Measurements from ENCODE around the gene PKHD1.
"Not testable (repeated sequence)": the region's sequence is repeated elsewhere in the genome, so short reads cannot be mapped to it uniquely, and the experiment has no call there.

DNA sequence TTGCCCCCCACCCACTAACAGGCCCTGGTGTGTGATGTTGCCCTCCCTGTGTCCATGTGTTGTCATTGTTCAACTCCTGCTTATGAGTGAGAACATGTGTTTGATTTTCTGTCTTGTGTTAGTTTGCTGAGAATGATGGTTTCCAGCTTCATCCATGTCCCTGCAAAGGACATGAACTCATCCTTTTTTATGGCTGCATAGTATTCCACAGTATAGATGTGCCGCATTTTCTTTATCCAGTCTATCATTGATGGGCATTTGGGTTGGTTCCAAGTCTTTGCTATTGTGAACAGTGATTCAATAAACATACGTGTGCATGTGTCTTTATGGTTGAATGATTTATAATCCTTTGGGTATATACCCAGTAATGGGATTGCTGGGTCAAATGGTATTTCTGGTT, 169.1 kb downstream of the PKHD1 start:
- TF ChIP-seq, protein P1, sequence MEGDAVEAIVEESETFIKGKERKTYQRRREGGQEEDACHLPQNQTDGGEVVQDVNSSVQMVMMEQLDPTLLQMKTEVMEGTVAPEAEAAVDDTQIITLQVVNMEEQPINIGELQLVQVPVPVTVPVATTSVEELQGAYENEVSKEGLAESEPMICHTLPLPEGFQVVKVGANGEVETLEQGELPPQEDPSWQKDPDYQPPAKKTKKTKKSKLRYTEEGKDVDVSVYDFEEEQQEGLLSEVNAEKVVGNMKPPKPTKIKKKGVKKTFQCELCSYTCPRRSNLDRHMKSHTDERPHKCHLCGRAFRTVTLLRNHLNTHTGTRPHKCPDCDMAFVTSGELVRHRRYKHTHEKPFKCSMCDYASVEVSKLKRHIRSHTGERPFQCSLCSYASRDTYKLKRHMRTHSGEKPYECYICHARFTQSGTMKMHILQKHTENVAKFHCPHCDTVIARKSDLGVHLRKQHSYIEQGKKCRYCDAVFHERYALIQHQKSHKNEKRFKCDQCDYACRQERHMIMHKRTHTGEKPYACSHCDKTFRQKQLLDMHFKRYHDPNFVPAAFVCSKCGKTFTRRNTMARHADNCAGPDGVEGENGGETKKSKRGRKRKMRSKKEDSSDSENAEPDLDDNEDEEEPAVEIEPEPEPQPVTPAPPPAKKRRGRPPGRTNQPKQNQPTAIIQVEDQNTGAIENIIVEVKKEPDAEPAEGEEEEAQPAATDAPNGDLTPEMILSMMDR (IDR thresholded peaks at IDR 0.05), result not testable (repeated sequence)
- TF ChIP-seq POLR2A (IDR thresholded peaks at IDR 0.05), result not testable (repeated sequence)
